Keratinocyte (primary cell): ENCODE data around the gene PTPRB.

Experiments
- CTCF ChIP-seq, 3 experiments: IDR thresholded peaks in 1 of 3; conservative IDR thresholded peaks in 1 of 3; optimal IDR thresholded peaks in 1 of 3; 2 replicates in 2 of 3; 3 replicates in 1 of 3; pipeline versions ENCODE3 to v1.5.1; 2011; ENCODE audit warnings: low read length in 3 of 3, mild to moderate bottlenecking in 3 of 3, moderate library complexity in 2 of 3, control low read depth in 1 of 3, inconsistent platforms in 1 of 3; ENCODE audit not compliant: insufficient read depth in 2 of 3; ENCODE audit errors: extremely low read depth in 1 of 3
- EZH2 ChIP-seq: IDR thresholded peaks from one replicate; pipeline ENCODE4 v1.6.1; 2012; ENCODE audit warnings: inconsistent platforms, mild to moderate bottlenecking, low read length, moderate library complexity

DNA sequence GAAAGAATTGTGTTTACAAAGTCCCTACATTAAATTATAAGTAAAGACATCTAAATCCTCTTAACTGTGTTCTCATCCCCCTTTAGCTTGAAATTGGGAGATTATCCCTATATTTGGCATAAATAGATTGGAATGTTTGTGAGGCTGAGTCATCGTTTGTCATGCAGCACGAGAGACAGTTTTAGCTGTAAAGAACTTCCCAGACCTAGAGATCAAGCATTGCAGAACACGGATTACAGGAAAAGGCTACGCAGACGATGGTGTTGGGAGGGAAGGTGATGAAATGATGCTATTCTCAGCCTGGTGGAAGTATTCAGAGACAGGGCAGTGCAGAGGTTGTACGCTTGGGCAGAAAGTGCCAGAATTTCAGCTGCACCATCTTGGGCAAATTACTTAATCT lies 93.8 kb downstream of the PTPRB start:
- TF ChIP-seq CTCF (optimal IDR thresholded peaks at IDR 0.05 in 1 of 3, IDR thresholded peaks at IDR 0.05 in 1 of 3, conservative IDR thresholded peaks at IDR 0.05 in 1 of 3; ENCODE audit: extremely low read depth in 1 of 3, insufficient read depth in 2 of 3, low read length in 3 of 3) (no peak), EZH2 (no peak)
